GM21737 (cell line): ENCODE results near the gene PASD1.
"Not testable (repeated sequence)": the region's sequence is repeated elsewhere in the genome, so short reads cannot be mapped to it uniquely, and the experiment has no call there.

Experiments used
- ATAC-seq: cut with Tn5 transposase; IDR thresholded peaks from one replicate; pipeline ENCODE4 v1.9.1; 2021; ENCODE audit warnings: mild to moderate bottlenecking, moderate library complexity; ENCODE audit not compliant: unreplicated experiment

PASD1 gene, protein sequence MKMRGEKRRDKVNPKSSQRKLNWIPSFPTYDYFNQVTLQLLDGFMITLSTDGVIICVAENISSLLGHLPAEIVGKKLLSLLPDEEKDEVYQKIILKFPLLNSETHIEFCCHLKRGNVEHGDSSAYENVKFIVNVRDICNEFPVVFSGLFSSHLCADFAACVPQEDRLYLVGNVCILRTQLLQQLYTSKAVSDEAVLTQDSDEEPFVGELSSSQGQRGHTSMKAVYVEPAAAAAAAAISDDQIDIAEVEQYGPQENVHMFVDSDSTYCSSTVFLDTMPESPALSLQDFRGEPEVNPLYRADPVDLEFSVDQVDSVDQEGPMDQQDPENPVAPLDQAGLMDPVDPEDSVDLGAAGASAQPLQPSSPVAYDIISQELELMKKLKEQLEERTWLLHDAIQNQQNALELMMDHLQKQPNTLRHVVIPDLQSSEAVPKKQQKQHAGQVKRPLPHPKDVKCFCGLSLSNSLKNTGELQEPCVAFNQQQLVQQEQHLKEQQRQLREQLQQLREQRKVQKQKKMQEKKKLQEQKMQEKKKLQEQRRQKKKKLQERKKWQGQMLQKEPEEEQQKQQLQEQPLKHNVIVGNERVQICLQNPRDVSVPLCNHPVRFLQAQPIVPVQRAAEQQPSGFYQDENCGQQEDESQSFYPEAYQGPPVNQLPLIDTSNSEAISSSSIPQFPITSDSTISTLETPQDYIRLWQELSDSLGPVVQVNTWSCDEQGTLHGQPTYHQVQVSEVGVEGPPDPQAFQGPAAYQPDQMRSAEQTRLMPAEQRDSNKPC

DNA sequence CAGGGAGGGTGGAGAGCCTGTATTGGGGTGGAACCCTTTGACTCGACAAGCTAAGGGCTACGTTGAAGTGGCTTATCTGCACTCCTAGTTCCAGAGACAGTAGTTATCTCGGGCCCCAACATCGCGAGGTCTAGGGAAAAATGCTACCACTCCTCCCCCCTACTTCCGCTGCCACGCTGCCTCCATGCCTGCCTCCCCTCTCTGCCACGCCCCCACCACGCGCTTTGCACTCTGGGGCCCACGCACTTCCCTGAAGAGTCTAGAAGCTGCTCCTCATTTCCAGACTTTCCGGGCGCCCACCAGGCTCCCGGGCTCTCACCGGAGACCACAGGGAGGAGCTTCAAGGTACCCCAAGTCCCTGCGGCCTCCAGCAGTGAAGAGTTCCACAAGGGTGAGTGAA lies at the start of gene PASD1:
Gene PASD1 (plus strand): TSS at position 227 of the 400 bp plus-strand sequence. CDS start 37,879 bp downstream, outside the sequence.
- no peak for ATAC-seq

DNA sequence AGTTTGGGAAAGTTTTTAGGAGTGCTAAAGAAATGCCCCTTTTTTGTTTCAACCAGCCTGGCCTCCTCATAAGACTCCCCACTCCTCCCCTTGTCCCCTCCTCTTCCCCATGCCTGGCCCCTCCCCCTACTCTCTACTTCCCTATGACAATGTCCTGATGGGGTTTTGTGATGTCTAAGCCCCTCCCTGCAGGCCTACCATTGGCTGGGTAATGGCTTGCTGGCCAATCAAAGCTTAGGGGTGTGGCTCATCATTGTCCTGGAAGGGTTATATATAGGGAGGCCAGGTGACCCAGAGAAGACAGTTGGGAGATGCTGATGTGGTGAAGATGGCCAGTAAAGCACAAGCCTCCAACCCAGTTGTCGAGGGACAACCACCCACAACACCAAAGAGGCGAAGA lies 48.2 kb upstream of the PASD1 start:
- no peak for ATAC-seq

DNA sequence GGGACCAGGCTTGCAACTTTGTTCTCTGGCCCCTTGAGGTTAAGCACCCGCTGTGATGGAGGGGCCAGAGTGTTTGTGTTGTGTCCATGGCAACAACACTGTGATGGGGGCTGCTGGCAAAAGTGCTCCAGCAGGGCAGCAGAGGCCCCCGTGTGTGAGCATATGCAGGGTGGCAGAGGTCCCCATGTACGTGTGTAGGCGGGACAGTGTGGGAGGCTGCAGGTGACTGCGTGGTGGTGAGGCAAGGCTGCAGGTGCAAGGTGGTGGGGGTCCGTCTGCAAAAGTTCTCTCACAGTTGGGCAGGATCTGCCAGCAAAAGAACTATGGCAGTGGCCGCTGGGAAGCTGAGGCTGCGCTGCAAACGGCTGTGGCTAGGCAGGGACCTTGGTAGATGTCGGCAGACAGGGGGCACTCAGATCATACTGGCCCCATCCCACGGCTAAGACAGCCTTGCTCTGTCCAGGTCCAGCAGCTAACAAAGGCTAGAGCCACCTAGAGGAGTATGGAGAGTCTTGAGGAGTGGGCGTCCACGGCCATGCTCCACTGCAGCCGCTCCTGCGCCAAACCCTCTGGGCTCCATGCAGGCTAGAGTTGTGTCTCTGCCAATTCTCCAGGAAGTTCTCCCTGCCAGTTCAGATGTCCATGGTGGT lies 46.8 kb upstream of the PASD1 start:
- ATAC-seq: no peak

DNA sequence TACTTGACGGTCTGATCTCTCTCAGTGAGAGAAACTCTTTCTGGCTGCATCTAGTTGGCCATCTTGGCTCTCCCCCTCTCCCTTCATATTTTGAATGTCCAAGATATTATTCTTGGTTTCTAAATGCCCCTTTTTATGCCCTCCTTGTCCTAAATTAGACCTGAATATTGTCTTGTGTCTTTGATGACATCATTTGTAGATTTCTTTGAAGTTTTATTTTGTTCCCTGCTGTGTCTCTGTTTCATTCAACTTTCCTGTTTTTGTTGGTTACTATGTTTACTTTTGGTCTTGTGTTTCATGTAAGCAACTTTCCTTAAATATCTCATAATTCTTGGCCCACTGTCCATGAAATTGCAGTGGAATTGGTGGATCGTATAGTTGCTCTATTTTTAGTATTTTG lies 46.1 kb upstream of the PASD1 start:
- ATAC-seq: no peak

DNA sequence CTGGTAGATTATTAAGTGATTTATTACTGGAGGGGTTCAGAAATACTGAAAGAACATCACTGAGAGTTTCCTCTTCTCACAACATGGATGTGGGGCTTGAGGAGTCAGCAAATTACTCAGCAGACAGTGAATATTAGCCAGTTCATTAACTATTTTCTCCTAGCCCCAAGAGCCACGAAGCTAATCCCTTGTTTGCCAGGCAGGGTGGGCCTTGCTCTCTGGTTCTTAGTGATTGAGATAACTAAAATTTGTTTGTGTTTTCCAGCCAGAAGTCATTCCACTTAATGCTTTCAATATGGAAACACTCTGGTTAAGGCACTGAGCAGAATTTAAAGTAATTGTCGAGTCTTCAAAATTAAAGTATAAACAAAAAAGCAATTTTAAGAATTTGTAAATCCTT lies 40.1 kb upstream of the PASD1 start:
- no peak for ATAC-seq

DNA sequence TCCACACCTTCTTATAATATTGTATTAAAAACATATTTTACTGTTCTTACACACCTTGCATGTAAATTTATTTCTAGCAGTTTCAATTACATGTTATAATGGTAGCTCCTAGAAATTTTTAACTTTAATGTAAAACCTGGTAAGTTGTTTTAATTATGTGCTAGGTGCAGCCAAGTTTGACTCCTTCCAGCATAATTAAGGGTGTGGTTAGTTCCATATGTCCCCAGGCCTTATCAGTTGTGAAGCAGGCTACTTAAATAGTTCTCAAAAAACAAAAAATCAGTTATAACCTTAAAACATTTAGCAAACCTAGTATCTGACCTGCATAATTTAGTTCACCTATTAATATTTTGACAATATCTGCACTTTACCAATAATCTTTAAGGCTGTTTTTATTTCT lies 26.9 kb upstream of the PASD1 start:
- ATAC-seq: no peak

DNA sequence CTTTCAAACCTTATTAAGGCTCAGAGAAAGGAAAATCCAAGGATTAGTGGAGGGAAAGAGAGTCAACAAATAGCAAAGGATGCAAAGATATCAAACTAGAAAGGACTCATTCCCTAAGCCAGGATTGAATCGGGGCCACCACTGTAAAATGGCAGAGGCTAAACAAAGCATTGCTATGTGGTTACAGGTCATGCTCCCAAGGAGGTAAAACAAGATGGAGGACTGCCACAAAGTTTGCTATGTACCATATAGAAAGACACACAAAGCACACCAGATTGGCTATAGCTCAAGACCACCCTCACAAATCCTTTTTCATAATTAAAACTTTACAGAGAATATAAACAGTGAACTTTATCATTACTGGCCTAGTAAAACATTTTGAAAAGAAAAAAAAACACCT lies 25.9 kb upstream of the PASD1 start:
- no peak for ATAC-seq

DNA sequence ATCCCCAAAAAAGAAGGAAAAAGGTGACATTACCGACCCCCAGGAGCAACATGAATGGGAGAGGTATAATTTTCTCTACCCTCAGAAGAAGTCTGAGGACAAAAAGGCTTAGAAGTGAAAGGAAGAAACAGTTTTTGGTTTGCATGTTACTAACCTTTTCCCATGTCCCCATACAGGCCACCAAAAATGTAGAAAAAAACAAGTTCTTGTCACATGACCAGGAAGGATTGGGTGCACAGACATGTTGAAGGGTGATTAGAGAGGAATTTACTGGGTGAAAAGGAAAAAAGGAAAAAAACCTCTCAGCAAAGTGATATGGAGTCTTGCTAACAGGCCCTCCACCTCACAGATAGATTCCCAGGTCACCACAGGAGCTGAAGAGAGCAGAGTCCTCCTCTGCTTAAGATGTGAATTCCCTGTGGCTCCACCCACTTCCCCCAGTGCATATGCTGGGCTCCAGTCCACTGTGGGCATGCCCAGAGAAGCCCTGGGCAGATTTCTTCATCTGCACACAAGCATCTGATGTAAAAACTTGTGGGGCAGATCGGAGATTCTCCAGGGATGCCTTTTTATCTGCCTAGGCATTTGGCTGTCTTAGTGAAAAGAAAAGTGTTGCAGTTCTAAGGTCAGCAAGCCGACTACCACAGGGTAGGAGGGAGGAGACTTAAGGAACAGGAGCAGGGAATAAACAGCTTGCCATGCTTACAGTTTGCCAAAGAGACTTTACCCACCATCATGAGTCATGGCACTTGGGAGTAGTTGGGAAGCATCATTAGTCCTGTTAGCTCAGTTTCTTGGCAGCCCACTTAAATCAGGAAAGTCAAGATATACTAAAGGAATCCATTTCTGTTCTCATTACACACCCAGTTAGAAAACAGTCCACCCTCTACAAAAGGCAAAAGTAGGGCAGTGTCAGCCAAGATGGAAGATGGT lies 25.0 kb upstream of the PASD1 start:
- ATAC-seq: no peak

DNA sequence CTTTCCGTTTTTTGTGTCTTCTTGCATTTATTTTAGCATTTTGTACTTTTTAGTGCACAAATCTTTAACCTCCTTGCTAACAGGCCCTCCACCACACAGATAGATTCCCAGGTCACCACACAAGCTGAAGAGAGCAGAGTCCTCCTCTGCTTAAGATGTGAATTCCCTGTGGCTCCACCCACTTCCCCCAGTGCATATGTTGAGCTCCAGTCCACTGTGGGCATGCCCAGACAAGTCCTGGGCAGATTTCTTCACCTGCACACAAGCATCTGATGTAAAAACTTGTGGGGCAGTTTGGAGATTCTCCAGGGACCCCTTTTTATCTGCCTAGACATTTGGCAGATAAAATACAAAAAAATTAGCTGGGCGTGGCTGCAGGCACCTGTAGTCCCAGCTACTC lies 19.8 kb upstream of the PASD1 start:
- ATAC-seq: no peak

DNA sequence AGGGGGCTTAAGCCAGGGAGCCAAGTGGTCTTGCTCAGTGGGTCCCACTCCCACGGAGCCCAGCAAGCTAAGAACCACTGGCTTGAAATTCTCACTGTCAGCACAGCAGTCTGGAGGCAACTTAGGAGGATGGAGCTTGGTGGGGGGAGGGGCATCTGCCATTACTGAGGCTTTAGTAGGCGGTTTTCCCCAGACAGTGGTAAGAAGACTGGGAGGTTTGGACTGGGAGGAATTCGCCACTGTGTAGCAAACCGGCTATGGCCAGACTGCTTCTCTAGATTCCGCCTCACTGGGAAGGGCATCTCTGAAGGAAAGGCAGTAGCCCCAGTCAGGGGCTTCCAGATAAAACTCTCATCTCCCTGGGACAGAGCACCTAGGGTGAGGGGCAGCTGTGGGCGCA lies 17.2 kb upstream of the PASD1 start:
- not testable (repeated sequence) for ATAC-seq

DNA sequence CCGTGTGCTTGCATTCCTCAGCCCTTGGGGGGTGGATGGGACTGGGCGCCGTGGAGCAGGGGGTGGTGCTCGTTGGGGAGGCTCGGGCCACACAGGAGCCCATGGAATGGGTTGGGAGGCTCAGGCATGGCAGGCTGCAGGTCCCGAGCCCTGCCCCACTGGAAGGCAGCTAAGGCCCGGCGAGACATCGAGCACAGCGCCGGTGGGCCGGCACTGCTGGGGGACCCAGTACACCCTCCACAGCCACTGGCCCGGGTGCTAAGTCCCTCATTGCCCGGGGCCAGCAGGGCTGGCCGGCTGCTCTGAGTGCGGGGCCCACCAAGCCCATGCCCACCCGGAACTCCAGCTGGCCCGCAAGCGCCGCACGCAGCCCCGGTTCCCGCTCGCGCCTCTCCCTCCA lies 12.3 kb upstream of the PASD1 start:
- ATAC-seq: not testable (repeated sequence)

DNA sequence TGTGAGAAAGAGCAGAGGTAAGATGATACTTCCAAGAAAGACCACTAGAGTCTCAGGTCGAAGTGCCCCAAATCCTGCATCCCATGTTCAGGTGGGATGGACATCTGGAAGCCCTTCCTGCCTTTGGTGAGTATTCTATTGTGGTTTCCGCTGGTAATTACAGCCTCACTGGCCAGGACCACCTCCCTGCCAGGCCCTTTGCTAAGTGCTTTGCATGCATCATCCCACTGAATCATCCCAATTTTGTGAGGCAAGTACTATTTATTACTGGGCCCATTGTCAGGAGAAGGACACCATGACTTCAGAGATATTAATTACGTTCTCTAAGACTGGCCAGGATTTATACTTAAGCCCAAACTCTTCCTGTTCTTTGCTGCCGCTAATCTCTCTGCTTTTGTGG lies 10.7 kb upstream of the PASD1 start:
- no peak for ATAC-seq

DNA sequence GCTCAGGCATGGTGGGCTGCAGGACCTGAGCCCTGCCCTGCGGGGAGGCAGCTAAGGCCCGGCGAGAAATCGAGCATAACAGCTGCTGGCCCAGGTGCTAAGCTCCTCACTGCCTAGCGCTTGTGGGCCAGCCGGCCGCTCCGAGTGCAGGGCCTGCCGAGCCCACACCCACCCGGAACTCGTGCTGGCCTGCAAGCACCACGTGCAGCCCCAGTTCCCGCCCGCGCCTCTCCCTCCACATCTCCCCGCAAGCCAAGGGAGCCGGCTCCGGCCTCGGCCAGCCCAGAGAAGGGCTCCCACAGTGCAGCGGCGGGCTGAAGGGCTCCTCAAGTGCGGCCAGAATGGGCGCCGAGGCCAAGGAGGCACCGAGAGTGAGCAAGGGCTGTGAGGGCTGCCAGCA lies 8.2 kb upstream of the PASD1 start:
- ATAC-seq: not testable (repeated sequence)

DNA sequence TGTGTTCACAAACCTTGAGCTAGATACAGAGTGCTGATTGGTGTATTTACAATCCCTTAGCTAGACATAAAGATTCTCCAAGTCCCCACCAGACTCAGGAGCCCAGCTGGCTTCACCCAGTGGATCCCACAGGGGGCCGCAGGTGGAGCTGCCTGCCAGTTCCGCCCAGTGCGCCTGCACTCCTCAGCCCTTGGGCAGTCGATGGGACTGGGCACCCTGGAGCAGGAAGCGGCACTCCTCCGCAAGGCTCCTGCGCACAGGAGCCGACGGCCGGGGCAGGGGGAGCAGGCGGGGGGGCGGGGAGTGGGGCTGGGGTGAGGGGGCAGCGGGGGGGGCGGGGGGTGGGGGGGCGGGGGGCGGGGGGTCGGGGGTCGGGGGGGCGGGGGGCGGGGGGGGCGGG lies 990 bp upstream of the PASD1 start:
- not testable (repeated sequence) for ATAC-seq

DNA sequence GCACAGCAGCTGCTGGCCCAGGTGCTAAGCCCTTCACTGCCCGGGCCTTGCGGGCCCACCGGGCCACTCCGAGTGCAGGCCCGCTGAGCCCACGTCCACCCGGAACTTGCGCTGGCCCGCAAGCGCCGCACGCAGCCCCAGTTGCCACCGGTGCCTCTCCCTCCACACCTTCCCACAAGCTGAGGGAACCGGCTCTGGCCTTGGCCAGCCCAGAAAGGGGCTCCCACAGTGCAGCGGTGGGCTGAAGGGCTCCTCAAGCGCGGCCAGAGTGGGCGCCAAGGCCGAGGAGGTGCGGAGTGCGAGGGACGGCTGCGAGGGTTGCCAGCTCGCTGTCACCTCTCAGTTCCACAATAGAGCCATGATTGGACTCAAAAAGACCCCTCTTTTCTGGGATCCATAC lies 472 bp upstream of the PASD1 start:
- not testable (repeated sequence) for ATAC-seq

DNA sequence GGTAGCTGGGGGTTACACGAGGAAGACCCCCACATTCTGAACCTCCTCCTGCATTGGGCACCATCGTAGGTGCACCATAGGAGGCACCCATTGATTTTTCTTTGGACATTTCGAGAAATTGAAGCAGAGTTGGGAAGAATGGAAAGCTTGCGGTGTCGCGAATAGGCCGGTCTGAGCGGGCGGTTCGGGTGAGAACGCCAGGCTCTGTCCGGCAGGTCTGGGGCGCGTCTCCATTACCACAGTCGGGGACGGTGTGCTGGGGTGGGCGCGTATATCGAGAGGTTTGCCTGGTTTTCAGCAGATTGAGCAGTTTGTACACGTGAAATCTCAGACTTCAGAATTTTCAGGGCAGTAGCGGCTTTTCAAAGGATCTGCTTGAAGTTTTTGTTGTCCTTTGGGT lies 560 bp downstream of the PASD1 start:
- ATAC-seq: no peak

DNA sequence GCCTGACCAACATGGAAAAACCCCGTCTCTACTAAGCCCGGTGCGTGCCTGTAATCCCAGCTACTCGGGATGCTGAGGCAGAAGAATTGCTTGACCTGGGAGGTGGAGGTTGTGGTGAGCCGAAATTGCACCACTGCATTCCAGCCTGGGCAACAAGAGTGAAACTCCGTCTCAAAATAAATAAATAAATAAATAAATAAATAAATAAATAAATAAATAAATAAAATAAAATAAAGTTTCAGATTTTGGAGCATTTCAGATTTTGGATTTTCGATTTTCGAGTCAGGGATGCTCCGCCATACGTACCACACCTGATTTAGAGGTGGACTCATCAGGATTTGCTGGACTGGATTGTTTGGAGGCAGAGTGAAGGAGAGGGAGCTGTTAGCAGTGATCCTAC lies 3.4 kb downstream of the PASD1 start:
- ATAC-seq: not testable (repeated sequence)

DNA sequence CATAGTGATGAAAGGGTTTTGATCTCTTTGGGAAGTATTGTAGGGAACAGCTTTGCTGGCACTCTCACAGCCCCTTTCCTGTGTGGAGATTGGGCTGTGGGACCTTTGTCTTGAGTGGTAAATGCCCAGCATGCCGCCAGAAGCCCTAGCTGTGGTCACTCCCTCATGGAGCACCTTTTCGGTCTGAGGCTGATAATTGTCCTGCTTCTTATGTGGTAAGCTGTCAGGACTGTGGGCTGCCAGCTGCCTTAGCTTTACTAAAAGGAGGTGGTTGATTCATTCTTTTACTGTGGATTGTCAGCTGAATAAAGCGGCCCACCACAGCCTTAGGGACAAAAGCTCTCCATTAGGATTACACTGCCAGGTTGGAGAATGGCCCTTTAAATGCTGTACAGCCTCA lies 7.1 kb downstream of the PASD1 start:
- ATAC-seq: no peak

DNA sequence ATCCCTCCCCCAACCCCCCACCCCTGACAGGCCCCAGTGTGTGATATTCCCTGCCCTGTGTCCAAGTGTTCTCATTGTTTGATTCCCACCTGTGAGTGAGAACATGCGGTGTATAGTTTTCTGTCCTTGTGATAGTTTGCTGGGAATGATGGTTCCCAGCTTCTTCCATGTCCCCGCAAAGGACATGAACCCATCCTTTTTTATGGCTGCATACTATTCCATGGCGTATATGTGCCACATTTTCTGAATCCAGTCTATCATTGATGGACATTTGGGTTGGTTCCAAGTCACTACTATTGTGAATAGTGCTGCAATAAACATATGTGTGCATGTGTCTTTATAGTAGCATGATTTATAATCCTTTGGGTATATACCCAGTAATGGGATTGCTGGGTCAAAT lies 29.9 kb downstream of the PASD1 start:
- not testable (repeated sequence) for ATAC-seq

DNA sequence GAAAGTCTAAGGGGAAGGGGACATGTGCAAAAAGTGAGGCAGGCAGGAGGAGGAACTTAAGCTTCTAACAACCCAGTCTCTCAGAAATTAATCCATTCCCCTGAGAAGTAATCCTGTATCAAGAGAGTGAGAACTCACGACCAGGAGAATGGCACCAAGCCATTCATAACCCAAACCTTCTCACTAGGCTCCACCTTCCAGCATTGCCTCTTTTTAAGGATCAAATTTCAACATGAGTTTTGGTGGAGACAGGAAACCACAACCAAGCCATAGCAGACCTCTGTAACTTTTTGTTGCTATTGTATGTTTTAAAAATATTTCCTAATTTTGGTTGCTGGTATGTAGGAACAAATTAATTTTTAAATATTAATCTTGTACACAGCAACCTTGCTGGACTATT lies 32.8 kb downstream of the PASD1 start:
- ATAC-seq: no peak

DNA sequence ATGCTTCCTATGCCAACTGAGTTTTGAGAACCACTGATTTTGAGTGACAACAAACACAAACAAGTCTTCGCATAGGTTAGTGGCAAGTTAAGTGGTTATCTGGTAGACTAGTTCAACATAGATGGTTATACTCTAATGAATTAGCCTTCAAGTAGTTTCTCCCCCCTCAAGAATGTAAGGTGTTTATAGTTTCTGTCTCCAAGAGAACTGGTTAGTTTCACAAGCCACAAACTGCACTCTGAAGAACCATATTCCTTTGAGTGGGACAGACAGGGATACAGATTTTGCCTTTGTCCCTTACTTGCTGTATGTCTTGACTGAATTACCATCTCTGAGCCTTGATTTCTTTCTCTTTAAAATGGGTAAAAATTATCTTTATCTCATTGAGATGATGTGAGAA lies 41.5 kb downstream of the PASD1 start:
- no peak for ATAC-seq
